Measurements from ENCODE around the gene RMI2. TPM values are rescaled to one million over a fixed set of nuclear protein-coding genes. Genes with fewer than 3 reads are reported as not detected.

The RMI2 gene
- total and polyA plus RNA-seq, 8 donors: 0.35 to 3.2 (median 1.2) TPM

DNA sequence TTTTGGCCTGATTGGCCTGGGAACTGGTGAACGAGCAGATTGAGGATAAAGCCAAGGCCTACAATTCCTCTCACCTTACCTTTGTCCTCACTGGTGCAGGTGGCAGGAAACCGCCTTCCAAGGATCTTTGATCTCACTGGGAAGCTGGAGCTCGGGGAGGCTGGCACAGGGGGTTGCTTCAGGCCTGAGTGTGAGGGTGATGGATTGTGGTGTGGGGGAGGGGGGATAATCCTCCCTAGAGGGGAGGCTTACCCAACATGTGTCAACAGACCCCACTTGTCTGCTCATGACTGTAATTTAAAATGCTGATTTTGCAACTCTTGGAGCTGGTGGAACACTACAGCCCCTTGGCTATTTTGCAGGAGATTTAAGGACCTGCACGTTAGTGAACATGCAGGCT lies 4.5 kb upstream of the RMI2 start:
- no peak overlapping the region for H3K4me3 ChIP-seq
- H3K4me1 ChIP-seq: no peaks in the 10 kb centered on the region
- H3K27ac ChIP-seq: no peak overlapping the region
- no peaks in the 10 kb centered on the region for H3K27me3 ChIP-seq
- no peaks in the 10 kb centered on the region for H3K36me3 ChIP-seq
- TF ChIP-seq, protein P1, sequence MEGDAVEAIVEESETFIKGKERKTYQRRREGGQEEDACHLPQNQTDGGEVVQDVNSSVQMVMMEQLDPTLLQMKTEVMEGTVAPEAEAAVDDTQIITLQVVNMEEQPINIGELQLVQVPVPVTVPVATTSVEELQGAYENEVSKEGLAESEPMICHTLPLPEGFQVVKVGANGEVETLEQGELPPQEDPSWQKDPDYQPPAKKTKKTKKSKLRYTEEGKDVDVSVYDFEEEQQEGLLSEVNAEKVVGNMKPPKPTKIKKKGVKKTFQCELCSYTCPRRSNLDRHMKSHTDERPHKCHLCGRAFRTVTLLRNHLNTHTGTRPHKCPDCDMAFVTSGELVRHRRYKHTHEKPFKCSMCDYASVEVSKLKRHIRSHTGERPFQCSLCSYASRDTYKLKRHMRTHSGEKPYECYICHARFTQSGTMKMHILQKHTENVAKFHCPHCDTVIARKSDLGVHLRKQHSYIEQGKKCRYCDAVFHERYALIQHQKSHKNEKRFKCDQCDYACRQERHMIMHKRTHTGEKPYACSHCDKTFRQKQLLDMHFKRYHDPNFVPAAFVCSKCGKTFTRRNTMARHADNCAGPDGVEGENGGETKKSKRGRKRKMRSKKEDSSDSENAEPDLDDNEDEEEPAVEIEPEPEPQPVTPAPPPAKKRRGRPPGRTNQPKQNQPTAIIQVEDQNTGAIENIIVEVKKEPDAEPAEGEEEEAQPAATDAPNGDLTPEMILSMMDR (IDR thresholded peaks at IDR 0.05): no peak
- intact Hi-C loops (cut with DNase I): no loop called here
- ATAC-seq (no peak), FAIRE-seq (no peak), DNase-seq (no peak)
- 87% methylated on average over 4 of the region's 4 CpGs for WGBS, 2 donors
- H3K9me3 ChIP-seq: no peaks in the 10 kb centered on the region

DNA sequence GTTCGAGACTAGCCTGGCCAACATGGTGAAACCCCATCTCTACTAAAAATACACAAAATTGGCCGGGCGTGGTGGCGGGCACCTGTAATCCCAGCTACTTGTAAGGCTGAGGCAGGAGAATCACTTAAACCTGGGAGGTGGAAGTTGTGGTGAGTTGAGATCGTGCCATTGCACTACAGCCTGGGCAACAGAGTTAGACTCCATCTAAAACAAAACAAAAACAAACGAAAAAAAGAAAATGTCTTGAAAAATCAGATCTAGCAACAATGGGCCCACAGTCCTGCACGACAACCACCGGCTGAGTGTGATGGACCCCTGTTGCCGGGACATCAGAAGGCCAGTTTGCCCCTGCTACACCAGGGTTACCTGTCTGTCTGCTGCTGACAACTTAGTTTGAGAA lies 3.9 kb upstream of the RMI2 start:
- 81 to 89% methylated on average over 9 of the region's 9 CpGs for WGBS, 2 donors
- intact Hi-C loops (cut with DNase I): no loop called here
- DNase-seq (no peak), FAIRE-seq (no peak), ATAC-seq (no peak)
- TF ChIP-seq, protein P1 (IDR thresholded peaks at IDR 0.05): no peak
- Histone ChIP-seq H3K4me3 (no peak overlapping the region), H3K4me1 (no peaks in the 10 kb centered on the region), H3K36me3 (no peaks in the 10 kb centered on the region), H3K27ac (no peak overlapping the region), H3K9me3 (no peaks in the 10 kb centered on the region), H3K27me3 (no peaks in the 10 kb centered on the region)

DNA sequence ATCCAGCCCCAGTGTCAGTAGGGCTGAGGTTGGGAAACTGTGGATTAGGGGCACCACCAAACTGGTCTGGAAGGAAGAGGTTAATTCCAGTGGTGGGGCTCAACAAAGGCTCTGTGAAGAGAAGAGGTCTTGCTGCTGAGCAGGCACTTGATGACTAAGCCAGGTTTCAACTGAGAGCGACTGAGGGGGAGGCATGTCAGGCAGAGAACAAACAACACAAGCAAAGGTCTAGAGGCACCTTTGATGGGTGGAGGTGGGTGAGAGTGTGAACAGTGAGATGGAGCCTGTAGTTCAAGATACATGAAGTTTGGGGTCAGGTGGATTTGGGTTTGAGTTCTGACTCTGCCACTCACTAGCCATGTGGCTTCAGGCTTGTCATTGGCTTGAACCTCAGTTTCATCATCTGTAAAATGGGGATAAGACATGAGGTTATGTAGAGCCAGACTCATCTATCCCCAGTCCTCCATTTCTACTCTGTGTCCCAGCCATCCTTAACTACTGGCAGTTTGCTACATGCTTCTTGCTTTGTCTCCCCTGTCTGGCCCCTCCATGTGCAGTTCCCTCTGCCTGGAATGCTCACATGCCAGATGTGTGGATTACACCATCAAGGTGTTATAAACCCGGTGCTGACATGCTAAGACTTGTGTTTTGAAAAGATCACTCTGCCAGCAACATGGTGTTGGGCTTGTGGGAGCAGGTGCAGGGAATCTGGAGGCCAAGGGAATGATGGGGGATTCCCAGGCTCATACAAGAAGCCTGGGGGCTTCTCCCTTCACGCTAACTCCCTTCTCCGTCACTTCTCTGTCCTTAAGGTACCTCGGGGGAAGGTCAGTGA lies 3.0 kb upstream of the RMI2 start:
- no peak overlapping the region for H3K27ac ChIP-seq
- intact Hi-C loops (cut with DNase I): no loop called here
- H3K9me3 ChIP-seq: no peaks in the 10 kb centered on the region
- ATAC-seq (no peak), FAIRE-seq (no peak), DNase-seq (no peak)
- TF ChIP-seq, protein P1 (IDR thresholded peaks at IDR 0.05): no peak
- 66 to 80% methylated on average over 5 of the region's 5 CpGs for WGBS, 2 donors
- H3K4me1 ChIP-seq: no peaks in the 10 kb centered on the region
- no peaks in the 10 kb centered on the region for H3K36me3 ChIP-seq
- H3K4me3 ChIP-seq: no peak overlapping the region
- H3K27me3 ChIP-seq: no peaks in the 10 kb centered on the region

DNA sequence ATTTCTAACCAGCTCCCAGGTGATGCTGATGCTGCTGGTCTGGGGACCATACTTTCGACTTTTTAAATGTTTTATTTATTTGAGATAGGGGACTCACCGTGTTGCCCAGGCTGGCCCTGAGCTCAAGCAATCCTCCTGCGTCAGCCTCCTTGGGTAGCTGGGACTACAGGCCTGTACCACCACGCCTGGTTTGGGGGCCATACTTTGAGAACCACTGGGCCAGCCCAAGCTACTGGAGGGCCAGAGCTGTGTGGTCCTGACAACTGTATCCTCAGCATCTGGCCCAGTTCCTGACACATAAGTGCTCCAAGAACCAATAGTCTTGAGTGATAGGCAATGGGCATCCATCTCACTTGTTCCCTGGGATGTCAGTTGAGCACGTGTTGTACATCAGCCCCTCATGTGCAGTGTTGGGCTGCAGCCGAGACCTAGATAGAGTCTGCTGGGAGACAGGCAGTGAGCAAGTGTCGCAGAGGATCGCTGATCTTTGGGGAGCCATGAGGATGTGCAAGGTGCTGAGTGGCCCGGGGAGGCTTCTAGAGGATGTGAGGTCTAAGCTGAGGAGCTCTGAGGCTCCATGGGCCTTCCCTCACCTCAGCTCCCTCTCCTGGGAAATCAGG lies 1.6 kb downstream of the RMI2 start:
- no peaks in the 10 kb centered on the region for H3K27me3 ChIP-seq
- no peaks in the 10 kb centered on the region for H3K36me3 ChIP-seq
- WGBS, 2 donors: 82 to 88% methylated on average over 9 of the region's 9 CpGs
- FAIRE-seq (no peak), DNase-seq (no peak), ATAC-seq (no peak)
- H3K9me3 ChIP-seq: no peaks in the 10 kb centered on the region
- peaks cover 0 to 4% (median 0%) of the 10 kb centered on the region in 3 donors for H3K4me1 ChIP-seq
- intact Hi-C loops (cut with DNase I): no loop called here
- no peak overlapping the region for H3K27ac ChIP-seq
- H3K4me3 ChIP-seq: no peak overlapping the region
- TF ChIP-seq, protein P1 (IDR thresholded peaks at IDR 0.05): no peak

DNA sequence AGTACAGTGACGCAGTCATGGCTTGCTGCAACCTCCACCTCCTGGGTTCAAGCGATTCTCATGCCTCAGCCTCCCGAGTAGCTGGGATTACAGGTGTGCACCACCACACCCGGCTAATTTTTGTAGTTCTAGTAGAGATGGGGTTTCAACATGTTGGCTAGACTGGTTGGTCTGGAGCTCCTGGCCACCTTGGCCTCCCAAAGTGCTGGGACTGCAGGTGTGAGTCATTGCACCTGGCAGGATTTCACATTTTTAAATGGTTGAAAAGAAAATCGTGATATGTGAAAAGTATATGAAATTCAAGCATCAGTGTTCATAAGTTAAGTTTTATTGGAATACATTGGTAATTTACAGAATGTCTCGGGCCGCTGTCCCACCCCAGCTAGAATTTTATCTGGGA lies 2.6 kb downstream of the RMI2 start:
- intact Hi-C loops (cut with DNase I): no loop called here
- Histone ChIP-seq H3K27ac (no peak overlapping the region), H3K4me1 (peaks cover 0 to 4% (median 0%) of the 10 kb centered on the region in 3 donors), H3K4me3 (no peak overlapping the region), H3K36me3 (no peaks in the 10 kb centered on the region), H3K9me3 (no peaks in the 10 kb centered on the region), H3K27me3 (no peaks in the 10 kb centered on the region)
- no peak for ATAC-seq
- no peak for FAIRE-seq
- 89 to 90% methylated on average over 7 of the region's 7 CpGs for WGBS, 2 donors
- TF ChIP-seq, protein P1 (IDR thresholded peaks at IDR 0.05): no peak
- no peak for DNase-seq
